GM18868 (cell line): ENCODE data around the gene DYNLL1.

Source experiments
- ATAC-seq: cut with Tn5 transposase; IDR thresholded peaks from one replicate; pipeline ENCODE4 v1.9.1; 2021; ENCODE audit warnings: mild to moderate bottlenecking, moderate library complexity; ENCODE audit not compliant: unreplicated experiment

Gene DYNLL1

DNA sequence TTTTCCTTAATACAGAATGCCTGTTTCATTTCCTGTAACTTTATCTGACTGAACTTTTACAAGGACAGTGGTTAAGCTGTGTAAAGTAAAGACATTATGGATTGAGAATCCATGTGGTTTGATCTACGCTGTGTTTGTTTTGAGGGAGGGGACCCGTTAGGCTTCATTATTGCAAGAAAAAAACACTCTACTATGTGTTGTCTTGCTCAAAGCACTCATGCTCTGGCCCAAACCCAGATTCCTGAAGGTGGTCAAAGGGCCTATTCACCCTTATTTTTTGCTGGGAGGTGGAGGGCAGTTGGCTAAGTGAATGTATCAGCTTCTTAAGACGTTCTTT lies 50.1 kb downstream of the DYNLL1 start:
- ATAC-seq, result no peak
